Measurements from ENCODE around the gene EXD3. TPM values are rescaled to one million over a fixed set of nuclear protein-coding genes. Genes with fewer than 3 reads are reported as not detected.

The EXD3 gene
- total RNA-seq, 2 experiments from 2014 or later: 20.8 to 27.0 TPM

DNA sequence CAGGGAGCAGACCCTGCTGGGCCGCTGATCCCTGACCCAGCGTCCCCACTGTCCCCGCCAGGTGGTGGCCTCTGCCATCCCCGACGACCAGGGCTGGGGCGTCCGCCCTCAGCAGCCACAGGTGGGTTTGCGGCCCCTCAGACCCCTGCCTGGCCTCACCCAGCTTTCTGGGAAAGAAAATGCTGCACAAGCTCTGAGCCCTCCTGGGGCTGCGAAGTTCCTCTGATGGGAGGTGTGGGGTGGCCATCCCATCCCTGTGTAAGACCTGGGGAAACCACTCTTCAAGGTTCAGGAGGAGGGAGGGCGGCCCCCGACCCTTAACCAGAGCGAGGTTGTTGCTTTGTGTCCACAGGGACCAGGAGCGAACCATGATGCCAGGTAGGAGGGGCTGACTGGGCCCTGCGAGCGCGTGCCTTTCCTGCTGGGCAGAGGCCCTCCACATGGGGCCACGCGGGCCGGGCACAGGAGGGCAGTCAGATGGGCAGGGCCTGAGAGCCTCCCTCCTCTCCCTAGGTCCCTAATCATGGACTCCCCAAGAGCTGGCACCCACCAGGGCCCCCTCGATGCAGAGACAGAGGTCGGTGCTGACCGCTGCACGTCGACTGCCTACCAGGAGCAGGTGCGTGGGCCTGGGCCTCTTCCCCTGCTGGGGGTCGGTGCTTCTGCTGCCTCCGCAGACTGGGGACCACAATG lies 7.9 kb upstream of the EXD3 start:
- Histone ChIP-seq H3K4me1 (ENCODE audit: insufficient read depth, low read length, poor library complexity, severe bottlenecking) (peaks cover 18% of the 10 kb centered on the region), H4K20me1 (ENCODE audit: insufficient read depth, low read length) (no peaks in the 10 kb centered on the region), H3K9me3 (ENCODE audit: low read length) (no peaks in the 10 kb centered on the region), H3K4me3 (ENCODE audit: low read depth, low read length, poor library complexity, severe bottlenecking) (no peak overlapping the region), H3K4me2 (ENCODE audit: low read length) (no peak overlapping the region), H2AFZ (ENCODE audit: low read length) (no peak overlapping the region), H3K9me2 (ENCODE audit: insufficient read depth, low read length) (no peaks in the 10 kb centered on the region), H3K36me3 (ENCODE audit: insufficient read depth, low read length) (no peaks in the 10 kb centered on the region), H3K79me2 (ENCODE audit: insufficient read depth, low read depth, low read length) (no peaks in the 10 kb centered on the region), H3K27ac (ENCODE audit: low read depth, low read length, poor library complexity, severe bottlenecking) (no peak overlapping the region)
- intact Hi-C loops (cut with micrococcal nuclease; ENCODE audit: unreplicated experiment): no loop called here
- ChIA-PET POLR2A (interaction anchor here (0.5 kb wide), 1 partner anchor 13 kb away, joined by 3 read pairs; no protein-coding TSS in a partner anchor), CTCF (ENCODE audit: unreplicated experiment) (no interaction called here)
- TF ChIP-seq, protein P1, sequence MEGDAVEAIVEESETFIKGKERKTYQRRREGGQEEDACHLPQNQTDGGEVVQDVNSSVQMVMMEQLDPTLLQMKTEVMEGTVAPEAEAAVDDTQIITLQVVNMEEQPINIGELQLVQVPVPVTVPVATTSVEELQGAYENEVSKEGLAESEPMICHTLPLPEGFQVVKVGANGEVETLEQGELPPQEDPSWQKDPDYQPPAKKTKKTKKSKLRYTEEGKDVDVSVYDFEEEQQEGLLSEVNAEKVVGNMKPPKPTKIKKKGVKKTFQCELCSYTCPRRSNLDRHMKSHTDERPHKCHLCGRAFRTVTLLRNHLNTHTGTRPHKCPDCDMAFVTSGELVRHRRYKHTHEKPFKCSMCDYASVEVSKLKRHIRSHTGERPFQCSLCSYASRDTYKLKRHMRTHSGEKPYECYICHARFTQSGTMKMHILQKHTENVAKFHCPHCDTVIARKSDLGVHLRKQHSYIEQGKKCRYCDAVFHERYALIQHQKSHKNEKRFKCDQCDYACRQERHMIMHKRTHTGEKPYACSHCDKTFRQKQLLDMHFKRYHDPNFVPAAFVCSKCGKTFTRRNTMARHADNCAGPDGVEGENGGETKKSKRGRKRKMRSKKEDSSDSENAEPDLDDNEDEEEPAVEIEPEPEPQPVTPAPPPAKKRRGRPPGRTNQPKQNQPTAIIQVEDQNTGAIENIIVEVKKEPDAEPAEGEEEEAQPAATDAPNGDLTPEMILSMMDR (conservative IDR thresholded peaks at IDR 0.05; ENCODE audit: low read length): no peak
- TF ChIP-seq EZH2phosphoT487 (IDR thresholded peaks at IDR 0.05; ENCODE audit: borderline replicate concordance, low read depth, low read length): no peak
- BruUV-seq (replicated peaks): no TSS peak
- DNase-seq (ENCODE audit: low spot score): no peak

DNA sequence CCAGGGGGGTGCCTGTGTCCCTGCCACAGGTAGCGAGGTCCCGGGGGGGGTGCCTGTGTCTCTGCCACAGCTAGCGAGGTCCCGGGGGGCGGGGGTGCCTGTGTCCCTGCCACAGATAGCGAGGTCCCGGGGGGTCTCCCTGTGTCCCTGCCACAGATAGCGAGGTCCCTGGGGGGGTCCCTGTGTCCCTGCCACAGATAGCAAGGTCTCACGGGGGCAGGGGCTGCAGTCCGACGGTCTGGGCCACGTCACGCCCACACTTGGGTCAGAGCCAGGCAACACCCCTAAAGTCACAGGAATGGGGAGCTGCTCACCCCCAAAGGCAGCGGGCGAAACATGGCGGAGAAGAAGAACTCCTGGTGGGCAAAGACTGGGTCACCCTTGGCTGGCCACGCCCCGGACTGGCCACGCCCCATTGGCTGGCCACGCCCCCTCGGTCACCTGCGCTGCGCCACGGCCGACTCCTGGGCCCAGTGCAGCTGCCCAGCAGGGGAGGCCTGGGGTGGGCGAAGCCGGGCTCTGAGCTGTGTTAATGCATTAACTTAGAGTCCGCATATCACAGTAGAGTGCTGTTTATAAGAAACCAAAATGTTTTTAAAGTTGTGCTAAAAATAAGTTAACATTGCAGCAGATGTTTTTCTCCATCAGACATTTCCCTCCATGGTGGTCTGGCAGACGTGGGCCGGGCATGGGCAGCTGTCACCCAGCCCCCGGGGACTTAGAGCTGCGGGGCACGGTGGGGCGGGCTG lies 7.2 kb upstream of the EXD3 start:
- peak overlapping the region; percentile 41; the same call in 1 of the 2 replicates for H3K4me2 ChIP-seq (ENCODE audit: low read length)
- H3K4me3 ChIP-seq (ENCODE audit: low read depth, low read length, poor library complexity, severe bottlenecking): peak overlapping the region; percentile 14
- no peaks in the 10 kb centered on the region for H3K79me2 ChIP-seq (ENCODE audit: insufficient read depth, low read depth, low read length)
- H3K9me3 ChIP-seq (ENCODE audit: low read length): no peaks in the 10 kb centered on the region
- H3K9me2 ChIP-seq (ENCODE audit: insufficient read depth, low read length): no peaks in the 10 kb centered on the region
- H4K20me1 ChIP-seq (ENCODE audit: insufficient read depth, low read length): no peaks in the 10 kb centered on the region
- H2AFZ ChIP-seq (ENCODE audit: low read length): no peak overlapping the region
- ChIA-PET CTCF (ENCODE audit: unreplicated experiment) (no interaction called here), POLR2A (no interaction called here)
- no TSS peak for BruUV-seq (replicated peaks)
- no peak overlapping the region for H3K27ac ChIP-seq (ENCODE audit: low read depth, low read length, poor library complexity, severe bottlenecking)
- peaks cover 18% of the 10 kb centered on the region for H3K4me1 ChIP-seq (ENCODE audit: insufficient read depth, low read length, poor library complexity, severe bottlenecking)
- H3K36me3 ChIP-seq (ENCODE audit: insufficient read depth, low read length): no peaks in the 10 kb centered on the region
- TF ChIP-seq EZH2phosphoT487 (IDR thresholded peaks at IDR 0.05; ENCODE audit: borderline replicate concordance, low read depth, low read length): no peak
- TF ChIP-seq, protein P1 (conservative IDR thresholded peaks at IDR 0.05; ENCODE audit: low read length): no peak
- intact Hi-C loops (cut with micrococcal nuclease; ENCODE audit: unreplicated experiment): no loop called here
- DNase-seq (ENCODE audit: low spot score): peak; percentile 39

DNA sequence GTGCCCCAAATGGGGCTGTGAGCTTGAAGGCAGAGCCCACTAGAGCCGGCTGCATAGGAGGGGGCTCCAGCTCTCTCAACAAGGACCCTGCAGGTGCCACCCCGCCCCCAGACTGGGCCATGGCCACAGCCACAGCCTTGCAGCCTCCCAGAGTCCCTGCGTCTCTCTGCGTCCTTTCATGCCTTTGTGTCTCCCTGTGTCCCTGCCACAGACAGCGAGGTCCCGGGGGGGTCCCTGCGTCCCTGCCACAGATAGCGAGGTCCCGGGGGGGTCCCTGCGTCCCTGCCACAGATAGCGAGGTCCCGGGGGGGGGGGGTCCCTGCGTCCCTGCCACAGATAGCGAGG lies 6.6 kb upstream of the EXD3 start:
- Histone ChIP-seq H2AFZ (ENCODE audit: low read length) (no peak overlapping the region), H3K79me2 (ENCODE audit: insufficient read depth, low read depth, low read length) (no peaks in the 10 kb centered on the region), H3K9me2 (ENCODE audit: insufficient read depth, low read length) (no peaks in the 10 kb centered on the region), H4K20me1 (ENCODE audit: insufficient read depth, low read length) (no peaks in the 10 kb centered on the region), H3K36me3 (ENCODE audit: insufficient read depth, low read length) (no peaks in the 10 kb centered on the region), H3K4me2 (ENCODE audit: low read length) (peak overlapping the region; percentile 41; the same call in 1 of the 2 replicates), H3K4me1 (ENCODE audit: insufficient read depth, low read length, poor library complexity, severe bottlenecking) (peaks cover 18% of the 10 kb centered on the region), H3K4me3 (ENCODE audit: low read depth, low read length, poor library complexity, severe bottlenecking) (no peak overlapping the region), H3K27ac (ENCODE audit: low read depth, low read length, poor library complexity, severe bottlenecking) (no peak overlapping the region), H3K9me3 (ENCODE audit: low read length) (no peaks in the 10 kb centered on the region)
- BruUV-seq (replicated peaks): no TSS peak
- DNase-seq (ENCODE audit: low spot score): no peak
- TF ChIP-seq, protein P1 (conservative IDR thresholded peaks at IDR 0.05; ENCODE audit: low read length): no peak
- TF ChIP-seq EZH2phosphoT487 (IDR thresholded peaks at IDR 0.05; ENCODE audit: borderline replicate concordance, low read depth, low read length): no peak
- POLR2A ChIA-PET: no interaction called here
- intact Hi-C loops (cut with micrococcal nuclease; ENCODE audit: unreplicated experiment): no loop called here
- CTCF ChIA-PET (ENCODE audit: unreplicated experiment): no interaction called here
